Common myeloid progenitor, CD34-positive (primary cell): ENCODE data around the gene RTEL1.

Experiments
- CTCF ChIA-PET: fragments of 350-600 bp; sonication (Branson Sonifier 250); formaldehyde crosslinking; loops from one replicate; lab custom pipeline; 2021; ENCODE audit warnings: antibody characterized with exemption; lab: Charles Lee
- POLR2A ChIA-PET: fragments of 350-600 bp; sonication (Branson Sonifier 250); formaldehyde crosslinking; loops from one replicate; lab custom pipeline; 2021; ENCODE audit warnings: antibody characterized with exemption; lab: Charles Lee
- DNase-seq, 3 donors: peaks; one replicate each; pipeline versions ENCODE4 v3.0.0 to v3.0.0-alpha.2; 2013
- H3K27ac ChIP-seq, 2 experiments: 1 replicate in 1 of 2; 2 replicates in 1 of 2; pipeline ENCODE4 v1.7.0; 2013; ENCODE audit warnings: inconsistent platforms in 2 of 2, low read length in 2 of 2, mild to moderate bottlenecking in 2 of 2, low read depth in 1 of 2, moderate library complexity in 1 of 2; ENCODE audit not compliant: severe bottlenecking in 2 of 2, insufficient read depth in 1 of 2, poor library complexity in 1 of 2
- H3K27me3 ChIP-seq, 5 experiments: replicated peaks in 2 of 5; 1 replicate in 3 of 5; 2 replicates in 2 of 5; pipeline versions ENCODE4 v1.6.1 to v1.7.0; 2013; ENCODE audit warnings: low read length in 4 of 5, mild to moderate bottlenecking in 2 of 5, moderate library complexity in 2 of 5, inconsistent platforms in 1 of 5; ENCODE audit not compliant: insufficient read depth in 5 of 5, control insufficient read depth in 4 of 5
- H3K36me3 ChIP-seq, 4 experiments: 1 replicate in 2 of 4; 2 replicates in 2 of 4; pipeline versions ENCODE4 v1.6.1 to v1.7.0; 2013; ENCODE audit warnings: low read length in 3 of 4, control low read depth in 1 of 4, mild to moderate bottlenecking in 1 of 4; ENCODE audit not compliant: control insufficient read depth in 4 of 4, insufficient read depth in 4 of 4
- H3K4me1 ChIP-seq, 4 experiments: 1 replicate in 3 of 4; 2 replicates in 1 of 4; pipeline versions ENCODE4 v1.6.1 to v1.7.1; 2013; ENCODE audit warnings: low read length in 3 of 4, mild to moderate bottlenecking in 3 of 4, control low read depth in 1 of 4, inconsistent platforms in 1 of 4, moderate library complexity in 1 of 4; ENCODE audit not compliant: control insufficient read depth in 4 of 4, insufficient read depth in 4 of 4; ENCODE audit errors: control extremely low read depth in 1 of 4
- H3K4me3 ChIP-seq, 7 experiments: 1 replicate in 4 of 7; 2 replicates in 3 of 7; pipeline versions ENCODE4 v1.5.1 to v1.7.0; 2013; ENCODE audit warnings: mild to moderate bottlenecking in 7 of 7, low read length in 6 of 7, moderate library complexity in 6 of 7, inconsistent platforms in 2 of 7, low read depth in 2 of 7, control low read depth in 1 of 7; ENCODE audit not compliant: insufficient read depth in 4 of 7, control insufficient read depth in 1 of 7; ENCODE audit errors: extremely low read depth in 1 of 7
- H3K9me3 ChIP-seq, 5 experiments: 1 replicate in 4 of 5; 2 replicates in 1 of 5; pipeline versions ENCODE4 v1.6.1 to v1.7.1; 2013; ENCODE audit warnings: low read length in 4 of 5, mild to moderate bottlenecking in 2 of 5, inconsistent platforms in 1 of 5, low read depth in 1 of 5, moderate library complexity in 1 of 5; ENCODE audit not compliant: control insufficient read depth in 4 of 5, insufficient read depth in 2 of 5; ENCODE audit errors: control extremely low read depth in 1 of 5
- WGBS: methylation state at CpG from one replicate; pipeline ENCODE4 v1.1.5; 2013; ENCODE audit not compliant: insufficient coverage; 5-methylcytosine and 5-hydroxymethylcytosine counted together

RTEL1 gene

GRCh38 chr20:63703976-63704748 is 46.0 kb downstream of the RTEL1 start:
- H3K36me3 ChIP-seq = peaks cover 5 to 36% (median 32%) of the 10 kb centered on the region in 4 experiments
- ChIA-PET CTCF (interaction anchor here (1.3 kb wide), 1 partner anchor 82 kb away, joined by 3 read pairs; no protein-coding TSS in a partner anchor), POLR2A (no interaction called here)
- H3K4me1 ChIP-seq = peaks cover 6 to 27% (median 24%) of the 10 kb centered on the region in 4 experiments
- H3K4me3 ChIP-seq = no peak overlapping the region
- H3K9me3 ChIP-seq = no peaks in the 10 kb centered on the region
- H3K27ac ChIP-seq = no peak overlapping the region
- 96% methylated on average over 11 of the region's 11 CpGs for WGBS
- no peak for DNase-seq
- H3K27me3 ChIP-seq = no peaks in the 10 kb centered on the region

DNA sequence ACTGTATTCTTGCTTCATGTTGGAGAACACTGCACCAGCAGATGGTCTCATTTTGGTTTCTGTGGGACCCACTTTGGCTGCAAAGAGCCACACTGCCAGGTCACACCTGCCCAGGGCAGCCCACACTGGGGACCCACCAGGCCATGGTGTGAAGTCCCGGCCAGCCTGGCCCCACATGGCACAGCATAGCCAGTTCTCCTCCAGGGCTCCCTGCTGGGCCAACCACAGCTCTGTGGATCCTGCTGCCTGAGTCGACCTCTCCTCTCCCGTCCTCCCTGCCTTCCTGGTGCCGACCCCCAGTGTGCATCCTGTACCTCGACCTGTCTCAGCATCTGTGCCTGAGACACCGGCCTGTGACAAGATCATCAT is 46.6 kb downstream of the RTEL1 start:
- POLR2A ChIA-PET = no interaction called here
- H3K4me1 ChIP-seq = peaks cover 6 to 29% (median 24%) of the 10 kb centered on the region in 4 experiments

DNA sequence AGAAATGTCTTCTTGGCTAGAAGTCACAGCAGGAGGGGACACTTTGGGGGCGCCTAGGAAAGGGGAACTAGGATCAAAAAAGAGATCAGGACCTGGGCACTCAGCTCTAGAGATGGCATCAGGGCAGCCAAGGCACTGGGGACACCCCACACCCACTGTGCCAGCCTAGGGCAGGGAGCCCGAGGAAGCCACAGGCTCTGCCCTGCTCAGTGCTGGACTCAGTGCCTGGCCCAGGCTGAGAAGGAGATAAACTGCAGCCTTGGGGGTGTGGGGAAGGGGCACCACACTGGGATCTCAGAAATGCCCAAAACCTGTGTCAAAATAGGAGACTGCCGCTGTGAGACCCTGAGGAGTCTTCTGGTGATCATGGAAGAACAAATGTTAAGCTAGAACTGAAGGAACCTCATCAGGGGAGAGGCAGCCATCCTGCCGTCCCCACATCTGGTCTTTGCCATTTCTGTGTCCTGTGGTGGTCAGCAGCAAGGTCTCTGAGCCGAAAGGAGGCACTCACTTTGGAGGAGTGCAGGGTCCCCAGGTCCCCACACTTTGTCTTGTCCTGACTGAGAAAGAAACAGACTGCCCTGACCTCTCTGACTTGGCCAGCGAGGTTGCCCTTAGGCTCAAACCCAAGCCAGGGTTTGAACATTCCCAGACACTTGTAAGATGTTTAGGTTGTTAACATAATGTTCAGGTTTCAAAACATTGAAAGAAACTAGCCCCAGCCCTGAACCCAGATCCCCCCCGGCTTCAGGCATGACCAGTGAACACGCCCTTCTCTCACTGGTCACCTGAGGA is 47.3 kb downstream of the RTEL1 start:
- Histone ChIP-seq H3K27me3 (no peaks in the 10 kb centered on the region), H3K4me1 (peaks cover 6 to 29% (median 24%) of the 10 kb centered on the region in 4 experiments), H3K27ac (peak overlapping the region in 1 of 2 experiments; percentile 77), H3K36me3 (peaks cover 5 to 38% (median 31%) of the 10 kb centered on the region in 4 experiments), H3K9me3 (no peaks in the 10 kb centered on the region), H3K4me3 (no peak overlapping the region)
- DNase-seq = no peak
- 100% methylated on average over 7 of the region's 8 CpGs for WGBS
- POLR2A ChIA-PET = interaction anchor here (0.6 to 0.9 kb wide), 2 partner anchors 8 to 21 kb away, joined by 3 to 8 read pairs; no protein-coding TSS in a partner anchor
- CTCF ChIA-PET = interaction anchor here (0.7 to 1.8 kb wide), 6 partner anchors 22 to 191 kb away, joined by 3 to 5 read pairs (median 4); no protein-coding TSS in a partner anchor

More for the DNA sequence above, 46.6 kb downstream of the RTEL1 start:
- CTCF ChIA-PET = interaction anchor here (1.3 kb wide), 1 partner anchor 81 kb away, joined by 3 read pairs; no protein-coding TSS in a partner anchor
- no peaks in the 10 kb centered on the region for H3K27me3 ChIP-seq
- DNase-seq = no peak
- 93% methylated on average over 6 of the region's 6 CpGs for WGBS
- peaks cover 5 to 37% (median 34%) of the 10 kb centered on the region in 4 experiments for H3K36me3 ChIP-seq
- H3K27ac ChIP-seq = no peak overlapping the region
- no peaks in the 10 kb centered on the region for H3K9me3 ChIP-seq
- no peak overlapping the region for H3K4me3 ChIP-seq

- WGBS = 97% methylated on average over 11 of the region's 12 CpGs
- ChIA-PET POLR2A (interaction anchor here (0.9 to 1.1 kb wide), 2 partner anchors 9 to 158 kb away, joined by 3 read pairs; no protein-coding TSS in a partner anchor), CTCF (interaction anchor here (0.7 to 1.8 kb wide), 6 partner anchors 23 to 190 kb away, joined by 3 to 5 read pairs (median 4); no protein-coding TSS in a partner anchor)
- H3K27me3 ChIP-seq = no peaks in the 10 kb centered on the region
- peaks cover 5 to 46% (median 34%) of the 10 kb centered on the region in 4 experiments for H3K36me3 ChIP-seq
- no peaks in the 10 kb centered on the region for H3K9me3 ChIP-seq
- H3K4me1 ChIP-seq = peaks cover 6 to 29% (median 24%) of the 10 kb centered on the region in 4 experiments
- H3K4me3 ChIP-seq = peak overlapping the region in 6 of 7 experiments; percentile 67 to 90 (median 84)
- DNase-seq = no peak
- H3K27ac ChIP-seq = peak overlapping the region; percentile 12 to 77
Observed at GRCh38 chr20:63706027-63706695, 48.0 kb downstream of the RTEL1 start.

- peak overlapping the region; percentile 63 to 90 (median 81) for H3K4me3 ChIP-seq
- peak; percentile 26 to 58 (median 47) for DNase-seq
- H3K9me3 ChIP-seq = peaks cover 0 to under 1% (median 0%) of the 10 kb centered on the region in 5 experiments
- CTCF ChIA-PET = interaction anchor here (0.8 to 2.9 kb wide), 8 partner anchors 8 to 158 kb away, joined by 3 to 8 read pairs (median 5); partner anchors contain the start of gene TPD52L2
- peaks cover 9 to 52% (median 37%) of the 10 kb centered on the region in 4 experiments for H3K36me3 ChIP-seq
- no peaks in the 10 kb centered on the region for H3K27me3 ChIP-seq
- POLR2A ChIA-PET = interaction anchor here (0.8 to 1.1 kb wide), 3 partner anchors 10 to 157 kb away, joined by 3 read pairs; no protein-coding TSS in a partner anchor
- H3K4me1 ChIP-seq = peaks cover 6 to 29% (median 24%) of the 10 kb centered on the region in 4 experiments
- peak overlapping the region; percentile 40 to 77 for H3K27ac ChIP-seq
- 6% methylated on average over 55 of the region's 56 CpGs for WGBS
Observed at GRCh38 chr20:63706852-63707557, 48.9 kb downstream of the RTEL1 start.
